Measurements from ENCODE around the gene TMCC3. TPM values are rescaled to one million over a fixed set of nuclear protein-coding genes. Genes with fewer than 3 reads are reported as not detected.

Gene TMCC3
- total RNA-seq, 1 donor from 2014 or later: 11.0 TPM

DNA sequence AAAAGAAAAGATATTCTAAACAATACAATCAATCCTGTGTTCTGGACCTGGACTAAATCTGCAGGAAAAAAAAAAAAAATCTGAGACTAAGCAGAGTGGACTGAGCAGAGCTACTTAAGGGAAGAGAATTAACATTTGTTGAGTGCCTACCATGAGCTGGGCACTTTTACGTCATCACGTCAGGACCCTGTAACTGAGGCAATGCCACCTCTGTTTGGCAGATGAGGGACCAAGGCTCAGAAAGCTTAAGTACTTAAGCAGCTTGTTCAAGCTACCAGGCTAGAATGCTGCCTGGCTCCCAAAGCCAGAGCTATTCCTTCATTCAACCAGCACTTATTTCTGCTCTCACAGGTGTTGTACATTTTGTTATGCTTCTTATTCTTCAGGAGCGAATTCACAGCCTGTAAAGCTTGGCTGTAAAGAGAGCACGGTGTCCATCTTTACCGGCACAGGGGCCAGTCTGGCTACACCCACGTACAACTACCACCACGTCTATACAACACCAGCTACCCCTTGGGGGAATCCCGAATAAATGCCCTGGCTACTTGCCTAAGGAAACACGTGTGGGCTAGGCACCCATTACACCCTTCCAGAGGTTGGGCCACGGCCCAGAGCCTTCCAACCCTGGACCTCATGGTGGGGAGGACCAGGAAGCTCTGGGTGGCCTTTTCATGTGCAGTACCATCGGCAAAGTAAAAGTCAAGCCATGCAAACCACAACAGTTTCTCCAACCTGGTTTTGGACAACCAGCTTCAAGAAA lies 27.0 kb downstream of the TMCC3 start:
- no peak overlapping the region for H3K4me3 ChIP-seq
- no peaks in the 10 kb centered on the region for H3K9me3 ChIP-seq
- H3K27me3 ChIP-seq: no peaks in the 10 kb centered on the region
- no peak overlapping the region for H3K27ac ChIP-seq
- TF ChIP-seq, protein P1, sequence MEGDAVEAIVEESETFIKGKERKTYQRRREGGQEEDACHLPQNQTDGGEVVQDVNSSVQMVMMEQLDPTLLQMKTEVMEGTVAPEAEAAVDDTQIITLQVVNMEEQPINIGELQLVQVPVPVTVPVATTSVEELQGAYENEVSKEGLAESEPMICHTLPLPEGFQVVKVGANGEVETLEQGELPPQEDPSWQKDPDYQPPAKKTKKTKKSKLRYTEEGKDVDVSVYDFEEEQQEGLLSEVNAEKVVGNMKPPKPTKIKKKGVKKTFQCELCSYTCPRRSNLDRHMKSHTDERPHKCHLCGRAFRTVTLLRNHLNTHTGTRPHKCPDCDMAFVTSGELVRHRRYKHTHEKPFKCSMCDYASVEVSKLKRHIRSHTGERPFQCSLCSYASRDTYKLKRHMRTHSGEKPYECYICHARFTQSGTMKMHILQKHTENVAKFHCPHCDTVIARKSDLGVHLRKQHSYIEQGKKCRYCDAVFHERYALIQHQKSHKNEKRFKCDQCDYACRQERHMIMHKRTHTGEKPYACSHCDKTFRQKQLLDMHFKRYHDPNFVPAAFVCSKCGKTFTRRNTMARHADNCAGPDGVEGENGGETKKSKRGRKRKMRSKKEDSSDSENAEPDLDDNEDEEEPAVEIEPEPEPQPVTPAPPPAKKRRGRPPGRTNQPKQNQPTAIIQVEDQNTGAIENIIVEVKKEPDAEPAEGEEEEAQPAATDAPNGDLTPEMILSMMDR (IDR thresholded peaks at IDR 0.05): no peak
- intact Hi-C loops (cut with DNase I): no loop called here
- H3K36me3 ChIP-seq: no peaks in the 10 kb centered on the region
- DNase-seq (ENCODE audit: low spot score in 2 of 2): no peak
- peaks cover 3 to 14% of the 10 kb centered on the region in 2 donors for H3K4me1 ChIP-seq

DNA sequence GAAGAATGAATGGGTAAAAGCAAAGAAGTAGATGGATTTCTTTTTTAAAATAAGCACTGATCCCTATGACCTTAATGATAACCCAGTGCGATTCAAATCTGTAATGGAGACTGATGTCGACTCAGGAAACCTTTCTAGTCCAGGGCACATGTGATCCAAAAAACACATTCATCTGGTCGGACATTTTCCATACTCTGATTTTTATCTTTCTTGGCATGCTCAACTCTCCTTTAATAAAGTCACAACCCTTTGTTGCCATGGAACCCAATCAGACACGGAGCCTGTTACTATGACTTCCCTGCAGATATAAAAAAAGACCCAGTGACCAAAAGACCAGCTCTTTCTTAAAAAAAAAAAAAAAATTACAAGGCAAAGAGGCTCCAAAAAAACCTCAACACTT lies 27.9 kb downstream of the TMCC3 start:
- no peak overlapping the region for H3K27ac ChIP-seq
- no peak for DNase-seq (ENCODE audit: low spot score in 2 of 2)
- H3K9me3 ChIP-seq: no peaks in the 10 kb centered on the region
- H3K27me3 ChIP-seq: no peaks in the 10 kb centered on the region
- no peaks in the 10 kb centered on the region for H3K36me3 ChIP-seq
- peak overlapping the region; percentile 18 to 41 for H3K4me3 ChIP-seq
- peaks cover 3 to 14% of the 10 kb centered on the region in 2 donors for H3K4me1 ChIP-seq
- intact Hi-C loops (cut with DNase I): no loop called here
- TF ChIP-seq, protein P1 (IDR thresholded peaks at IDR 0.05): no peak

DNA sequence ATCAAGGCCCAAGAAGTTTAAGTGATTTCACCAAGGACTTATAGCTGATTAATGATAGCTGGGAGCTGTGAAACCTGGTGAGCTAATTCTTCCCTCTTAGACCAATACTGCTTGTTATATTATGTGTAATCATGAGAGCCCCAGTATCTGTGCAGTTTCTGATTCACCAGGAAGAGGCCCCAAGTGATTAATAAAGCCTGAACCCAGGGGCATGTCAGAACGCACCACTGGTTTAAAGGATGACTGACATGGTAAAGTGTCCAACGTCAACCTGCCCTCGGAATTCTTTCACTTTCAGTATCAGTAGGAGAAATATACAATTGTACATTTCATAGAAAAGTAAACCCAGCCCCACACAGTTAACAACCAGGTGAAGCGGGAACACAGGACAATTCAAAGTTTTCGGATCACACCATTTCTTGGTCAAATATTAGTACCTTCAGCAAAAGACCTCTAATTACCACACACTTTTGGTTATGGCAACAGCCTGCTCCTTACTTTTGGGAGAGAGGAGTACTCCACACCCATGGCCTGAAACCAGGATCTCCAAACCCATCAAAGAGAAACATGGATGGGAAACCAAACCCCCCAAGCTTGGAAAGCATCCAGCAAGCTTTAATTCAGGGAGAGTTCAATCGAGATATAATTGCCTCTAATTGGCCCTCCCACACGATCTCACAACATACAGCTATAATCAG lies 28.5 kb downstream of the TMCC3 start:
- peak overlapping the region; percentile 18 to 41 for H3K4me3 ChIP-seq
- TF ChIP-seq, protein P1 (IDR thresholded peaks at IDR 0.05): no peak

DNA sequence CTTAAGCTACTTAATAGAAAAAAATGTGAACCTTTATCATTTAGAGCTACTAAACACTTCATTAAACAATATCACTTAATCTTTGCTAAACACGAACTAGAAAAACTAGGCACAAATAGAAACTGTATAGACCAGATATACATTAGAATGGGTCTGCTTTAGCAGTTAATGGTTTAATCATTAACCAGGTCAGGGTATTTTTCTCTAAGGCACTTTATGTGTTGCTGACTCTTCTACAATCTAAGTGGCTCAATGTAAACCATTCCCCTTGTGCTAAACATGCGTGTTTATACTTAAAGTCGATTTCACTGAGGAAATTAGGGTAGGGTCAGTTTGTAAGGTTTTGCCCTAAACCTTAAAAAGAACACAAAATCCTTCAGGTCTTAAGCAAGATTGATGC lies 29.7 kb downstream of the TMCC3 start:
- Histone ChIP-seq H3K27ac (no peak overlapping the region), H3K27me3 (no peaks in the 10 kb centered on the region), H3K36me3 (no peaks in the 10 kb centered on the region), H3K9me3 (no peaks in the 10 kb centered on the region), H3K4me1 (peaks cover 3 to 14% of the 10 kb centered on the region in 2 donors), H3K4me3 (no peak overlapping the region)
- no peak for DNase-seq (ENCODE audit: low spot score in 2 of 2)
- TF ChIP-seq, protein P1 (IDR thresholded peaks at IDR 0.05): no peak
- intact Hi-C loops (cut with DNase I): no loop called here

More for the DNA sequence above, 28.5 kb downstream of the TMCC3 start:
- intact Hi-C loops (cut with DNase I): no loop called here
- H3K4me1 ChIP-seq: peaks cover 3 to 14% of the 10 kb centered on the region in 2 donors
- H3K9me3 ChIP-seq: no peaks in the 10 kb centered on the region
- H3K27me3 ChIP-seq: no peaks in the 10 kb centered on the region
- no peak for DNase-seq (ENCODE audit: low spot score in 2 of 2)
- no peaks in the 10 kb centered on the region for H3K36me3 ChIP-seq
- H3K27ac ChIP-seq: peak overlapping the region in 1 of 2 donors; percentile 38

DNA sequence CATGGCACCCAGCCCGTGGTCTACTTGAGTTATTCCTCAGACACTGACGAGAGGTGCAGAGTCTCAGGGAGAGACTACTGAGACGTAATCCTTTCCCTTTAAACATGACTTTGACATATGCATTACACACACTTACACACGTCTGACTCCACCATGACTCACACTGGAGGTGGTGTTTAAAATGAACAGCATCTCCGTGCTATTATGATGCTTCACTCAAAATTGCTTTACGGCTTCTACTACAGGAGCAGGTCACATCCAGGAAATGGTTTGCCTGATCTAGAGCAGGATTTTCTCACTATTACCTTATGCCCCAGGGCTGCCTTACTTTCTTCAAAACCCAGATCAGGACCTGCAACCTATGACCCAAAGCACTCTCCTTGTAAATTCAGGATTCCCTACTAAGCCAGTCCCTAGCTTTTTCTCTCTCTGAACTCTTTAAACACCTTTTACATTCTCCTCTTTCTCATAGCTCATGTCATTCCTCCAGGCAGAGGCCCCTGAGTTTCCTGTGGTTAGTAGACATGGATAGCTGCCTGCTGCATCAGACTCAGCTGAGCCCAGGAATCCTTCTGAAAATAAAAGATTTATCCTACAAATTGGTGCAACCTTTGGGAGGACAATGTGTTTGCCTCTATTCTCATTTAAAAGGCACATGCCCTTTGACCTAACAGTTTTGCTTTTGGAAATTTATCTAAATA lies 31.2 kb downstream of the TMCC3 start:
- Histone ChIP-seq H3K27me3 (no peaks in the 10 kb centered on the region), H3K4me3 (no peak overlapping the region), H3K36me3 (no peaks in the 10 kb centered on the region), H3K9me3 (no peaks in the 10 kb centered on the region), H3K4me1 (peaks cover 3 to 14% of the 10 kb centered on the region in 2 donors), H3K27ac (no peak overlapping the region)
- no peak for DNase-seq (ENCODE audit: low spot score in 2 of 2)
- TF ChIP-seq, protein P1 (IDR thresholded peaks at IDR 0.05): no peak
- intact Hi-C loops (cut with DNase I): no loop called here

All from ascending aorta (tissue), 2 donors.